ENCODE measurements around the gene GPD1.
A peak's percentile ranks its signal among the peaks of the same experiment; 100 is the strongest.
"Not testable (repeated sequence)": the region's sequence is repeated elsewhere in the genome, so short reads cannot be mapped to it uniquely, and the experiment has no call there.

Gene GPD1

DNA sequence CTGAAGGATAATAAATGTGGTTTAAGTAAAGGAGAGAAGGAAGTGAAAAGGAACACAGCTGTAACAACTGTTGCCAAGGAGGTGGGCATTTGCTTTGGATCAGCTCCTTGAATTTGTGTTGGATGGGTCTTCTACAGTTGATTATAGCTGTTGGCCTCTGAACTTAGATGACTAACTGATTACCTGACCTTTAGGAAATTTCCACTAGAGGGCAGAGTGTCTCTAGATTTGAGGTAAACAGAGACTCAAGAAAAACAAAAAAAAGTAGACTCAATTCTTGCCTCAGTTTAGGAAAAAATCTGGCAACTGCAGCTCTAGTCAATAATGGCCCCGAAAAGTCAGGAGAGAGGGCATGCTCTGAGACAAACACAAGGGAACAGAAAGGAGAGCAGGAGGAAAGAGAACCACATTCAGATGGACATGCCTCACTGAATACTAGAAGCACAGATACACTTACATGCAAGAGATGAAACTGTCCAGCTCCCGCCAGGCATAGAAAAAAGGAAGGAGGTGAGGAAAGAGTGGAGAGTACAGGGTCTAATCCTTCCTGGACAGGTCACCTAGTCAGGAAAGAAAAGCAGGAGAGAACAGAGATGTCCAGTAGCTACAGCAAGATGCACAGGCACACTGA is 28.8 kb downstream of the GPD1 start:
- peak in 1 of 2 donors; percentile 15 for DNase-seq

DNA sequence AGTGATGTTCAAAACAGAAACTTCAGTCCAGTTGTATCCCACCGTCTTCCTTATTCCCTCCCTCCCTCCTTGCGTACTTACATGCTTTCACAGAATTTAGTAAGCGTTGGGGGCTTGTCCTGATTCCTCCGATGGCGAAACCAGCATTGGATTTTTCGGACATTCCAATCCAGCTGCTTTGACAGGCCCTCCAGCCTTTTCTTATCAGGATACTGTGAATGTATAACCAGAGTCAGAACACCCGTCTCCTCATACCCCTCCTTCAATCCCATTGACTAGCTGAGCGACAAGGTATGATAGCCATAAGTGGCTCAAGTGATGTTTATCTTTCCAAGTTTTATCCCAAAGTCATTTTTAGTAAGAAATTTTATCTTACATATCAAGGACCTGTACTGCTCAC is 39.2 kb downstream of the GPD1 start:
- DNase-seq = no peak

DNA sequence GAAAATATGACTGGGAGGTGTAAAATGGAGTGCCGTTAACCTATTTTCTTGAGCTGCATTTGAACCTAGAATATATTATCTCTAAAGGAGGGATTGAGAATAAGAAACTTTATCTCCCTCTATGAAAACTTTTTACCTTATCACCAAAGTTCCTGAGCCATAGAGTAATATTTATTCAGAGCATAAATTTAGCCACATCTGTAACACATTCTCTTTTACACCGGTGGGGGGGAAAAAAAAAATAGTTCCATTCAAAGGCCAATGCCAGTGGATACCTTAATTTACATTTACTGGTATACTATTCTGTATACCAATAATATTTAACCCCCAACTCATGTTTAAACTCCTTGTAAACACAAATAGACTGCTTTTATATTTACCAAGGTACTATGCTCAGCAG is 41.6 kb downstream of the GPD1 start:
- DNase-seq = no peak

DNA sequence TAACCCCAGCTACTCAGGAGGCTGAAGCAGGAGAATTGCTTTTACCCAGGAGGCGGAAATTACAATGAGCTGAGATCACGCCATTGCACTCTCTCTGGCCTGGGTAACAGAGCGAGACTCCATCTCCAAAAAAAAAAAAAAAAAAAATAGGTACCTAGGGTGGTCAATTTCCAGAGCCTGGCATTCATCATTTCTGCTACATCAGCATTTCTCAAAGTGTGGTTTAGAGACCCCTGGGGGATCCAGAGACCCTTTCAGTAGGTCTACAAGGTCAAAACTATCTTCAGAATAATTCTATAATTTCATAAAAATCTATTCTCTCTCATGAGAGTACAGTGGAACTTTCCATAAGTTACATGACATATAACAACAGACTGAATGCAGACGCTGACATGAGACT is 43.5 kb downstream of the GPD1 start:
- DNase-seq = no peak

DNA sequence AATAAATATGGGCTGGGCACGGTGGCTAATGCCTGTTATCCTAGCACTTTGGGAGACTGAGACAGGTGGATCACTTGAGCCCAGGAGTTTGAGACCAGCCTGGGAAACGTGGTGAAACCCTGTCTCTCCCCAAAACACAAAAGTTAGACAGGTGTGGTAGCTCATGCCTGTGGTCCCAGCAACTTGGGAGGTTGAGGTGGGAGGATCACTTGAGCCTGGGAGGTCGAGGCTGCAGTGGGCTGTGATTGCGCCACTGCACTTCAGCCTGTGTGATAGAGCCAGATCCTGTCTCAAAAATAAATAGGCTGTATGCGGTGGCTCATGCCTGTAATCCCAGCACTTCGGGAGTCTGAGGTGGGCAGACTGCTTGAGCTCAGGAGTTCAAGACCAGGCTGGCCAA is 44.2 kb downstream of the GPD1 start:
- not testable (repeated sequence) for DNase-seq

DNA sequence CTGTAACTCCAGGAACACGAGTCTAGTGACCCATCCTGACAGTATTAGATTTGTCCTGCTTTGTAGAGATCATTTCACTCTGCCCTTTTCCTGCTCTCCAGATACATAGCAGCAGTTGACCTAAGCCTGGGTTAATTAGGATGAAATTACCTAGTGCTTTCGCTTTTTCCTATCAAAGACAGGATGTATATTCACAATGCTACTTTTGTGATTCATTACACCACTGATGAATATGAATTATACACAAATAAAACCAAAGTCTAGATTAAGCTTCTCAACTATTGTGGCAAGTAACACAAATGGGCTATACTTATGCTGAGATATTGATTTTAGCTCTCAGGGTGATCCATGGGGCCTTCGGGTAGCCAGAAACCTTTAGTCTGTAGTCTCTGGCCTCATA is 45.5 kb downstream of the GPD1 start:
- no peak for DNase-seq

DNA sequence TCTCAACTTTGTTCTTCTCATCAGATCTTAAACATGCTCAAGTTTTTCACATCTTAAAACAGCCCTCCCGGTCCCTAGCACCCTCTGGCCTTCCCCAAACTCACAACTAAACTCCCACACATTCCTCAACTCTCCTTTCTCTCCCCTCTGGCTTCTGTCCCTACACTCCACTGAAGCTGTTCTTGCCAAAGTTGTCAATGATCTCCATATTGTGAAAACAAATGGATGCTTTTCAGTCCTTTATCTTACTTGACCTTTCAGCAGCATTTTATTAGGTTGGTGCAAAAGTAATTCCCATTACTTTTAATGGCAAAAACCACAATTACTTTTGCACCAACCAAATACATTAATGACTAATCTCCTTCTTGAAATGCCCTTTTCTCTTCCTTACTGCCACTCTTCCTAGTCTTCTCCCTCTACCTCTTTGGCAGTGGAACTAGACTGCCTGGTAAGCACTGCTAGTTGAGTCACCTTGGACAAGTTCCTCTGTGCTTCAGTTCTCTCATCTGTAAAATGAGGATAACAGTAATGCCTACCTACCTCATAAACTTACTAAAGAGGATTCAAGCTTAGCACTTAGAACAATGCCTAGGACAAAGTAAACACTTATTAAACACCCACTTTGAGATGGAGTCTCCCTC is 47.4 kb downstream of the GPD1 start:
- DNase-seq = no peak

DNA sequence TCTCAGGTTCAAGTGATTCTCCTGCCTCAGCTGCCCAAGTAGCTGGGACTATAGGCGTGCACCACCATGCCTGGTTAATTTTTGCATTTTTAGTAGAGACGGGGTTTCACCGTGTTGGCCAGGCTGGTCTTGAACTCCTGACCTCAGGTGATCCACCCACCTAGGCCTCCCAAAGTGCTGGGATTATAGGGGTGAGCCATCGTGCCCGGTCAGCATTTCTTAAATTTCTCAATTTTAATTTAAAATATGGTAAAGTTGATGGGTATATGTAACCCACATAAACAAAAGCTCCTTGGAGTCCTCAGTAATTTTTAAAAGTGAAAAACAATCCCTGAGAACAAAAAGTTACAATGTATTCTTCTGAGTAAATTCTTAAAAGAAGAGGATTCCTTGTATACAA is 51.1 kb downstream of the GPD1 start:
- not testable (repeated sequence) for DNase-seq

DNA sequence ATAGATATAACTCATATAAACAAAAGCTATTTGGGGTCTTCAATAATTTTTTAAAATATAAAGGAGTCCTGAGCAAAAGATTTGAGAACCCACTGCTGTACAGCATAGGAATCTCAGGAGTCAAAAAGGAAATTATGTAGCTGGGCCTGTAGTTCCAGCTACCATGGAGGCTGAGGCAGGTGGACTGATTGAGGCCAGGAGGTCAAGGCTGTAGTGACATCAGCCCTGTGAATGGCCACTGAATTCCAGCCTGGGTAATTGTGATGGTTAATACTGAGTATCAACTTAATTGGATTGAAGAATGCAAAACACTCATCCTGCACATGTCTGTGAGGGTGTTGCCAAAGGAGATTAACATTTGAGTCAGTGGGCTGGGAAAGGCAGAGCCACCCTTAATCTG is 52.8 kb downstream of the GPD1 start:
- no peak for DNase-seq

DNA sequence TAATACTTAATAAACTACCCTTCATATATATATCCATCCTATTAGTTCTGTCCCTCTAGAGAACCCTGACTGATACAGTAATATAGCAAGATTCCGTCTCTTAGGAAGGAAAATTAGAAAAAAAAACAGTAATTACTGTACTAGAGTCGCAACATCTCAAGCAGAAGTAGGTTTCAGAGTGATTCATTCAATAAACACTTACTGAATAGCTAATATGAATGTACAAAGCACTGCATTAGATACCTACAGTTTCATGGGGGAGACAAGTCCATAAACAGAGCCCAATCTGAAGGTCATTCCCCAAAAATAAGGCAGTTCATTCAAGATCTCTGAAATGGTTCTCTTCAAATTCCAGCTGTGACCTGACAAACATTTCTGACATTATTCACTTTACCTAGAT is 53.5 kb downstream of the GPD1 start:
- DNase-seq = no peak

DNA sequence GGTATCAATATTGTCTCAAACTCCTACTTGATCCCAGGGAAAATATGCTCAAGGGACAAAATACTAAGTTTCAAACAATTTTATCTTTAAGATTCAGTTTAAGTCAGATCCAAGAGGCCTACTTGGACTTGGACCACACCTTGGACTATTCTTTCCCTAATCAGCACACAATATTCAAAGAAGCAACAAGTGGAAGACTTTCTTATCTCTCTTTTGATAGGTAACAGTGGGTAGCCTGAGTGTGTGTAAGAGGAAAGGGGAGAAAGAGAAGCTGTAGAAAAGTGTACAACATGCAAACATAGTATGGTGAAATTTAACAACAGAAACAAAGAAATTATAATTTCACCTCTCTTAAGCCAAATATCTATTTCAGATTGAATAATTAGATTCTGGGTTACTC is 56.8 kb downstream of the GPD1 start:
- DNase-seq = no peak
